Activated CD4-positive, CD25-positive, alpha-beta regulatory T cell (primary cell): ENCODE results near the gene USF2.

Experiments used
- DNase-seq, 4 experiments: peaks; one replicate each; lab custom pipeline; 2025; lab: John Stamatoyannopoulos, UW

The USF2 gene

DNA sequence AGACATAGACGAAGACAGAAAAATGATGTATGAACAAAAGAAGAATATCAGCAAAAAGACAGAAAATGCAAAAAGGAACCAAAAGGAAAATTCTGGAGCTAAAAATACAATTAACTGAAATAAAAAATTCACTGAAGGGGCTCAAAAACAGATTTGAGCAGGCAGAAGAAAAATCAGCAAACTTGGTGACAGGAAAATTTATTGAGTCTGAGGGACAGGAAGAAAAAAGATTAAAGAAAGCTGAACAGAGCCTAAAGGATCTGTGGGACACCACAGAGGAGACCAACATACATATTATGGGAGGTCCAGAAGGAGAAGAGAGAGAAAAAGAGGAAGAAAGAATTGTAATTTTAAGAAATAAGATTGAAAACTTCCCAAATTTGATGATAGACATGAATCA is 27.3 kb upstream of the USF2 start:
- DNase-seq: no peak

DNA sequence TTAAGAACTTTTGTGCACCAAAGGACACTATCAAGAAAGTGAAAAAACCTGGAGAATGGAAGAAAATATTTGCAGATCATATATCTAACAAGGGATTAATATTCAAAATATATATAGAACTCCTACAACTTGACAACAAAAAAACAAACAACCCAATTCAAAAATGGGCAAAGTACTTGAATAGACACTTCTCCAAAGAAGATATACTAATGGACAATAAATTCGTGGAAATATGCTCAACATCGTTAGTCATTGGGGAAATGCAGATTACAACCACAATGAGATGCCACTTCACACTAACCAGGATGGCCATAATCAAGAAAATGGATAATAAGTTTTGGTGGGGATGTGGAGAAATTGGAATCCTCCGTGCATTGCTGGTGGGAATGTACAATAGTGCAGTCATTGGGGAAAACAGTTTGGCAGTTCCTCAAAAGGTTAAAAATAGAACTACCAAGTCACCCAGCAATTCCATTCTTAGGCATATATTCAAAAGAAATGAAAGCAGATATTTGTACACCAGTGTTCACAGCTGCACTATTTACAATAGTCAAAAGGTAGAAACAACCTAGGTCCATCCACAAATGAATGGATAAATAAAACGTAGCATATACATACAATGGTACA is 22.2 kb upstream of the USF2 start:
- no peak for DNase-seq

GRCh38 chr19:35247526-35248309 is 21.0 kb upstream of the USF2 start:
- DNase-seq: peak in 2 of 4 experiments; percentile 37 to 43

DNA sequence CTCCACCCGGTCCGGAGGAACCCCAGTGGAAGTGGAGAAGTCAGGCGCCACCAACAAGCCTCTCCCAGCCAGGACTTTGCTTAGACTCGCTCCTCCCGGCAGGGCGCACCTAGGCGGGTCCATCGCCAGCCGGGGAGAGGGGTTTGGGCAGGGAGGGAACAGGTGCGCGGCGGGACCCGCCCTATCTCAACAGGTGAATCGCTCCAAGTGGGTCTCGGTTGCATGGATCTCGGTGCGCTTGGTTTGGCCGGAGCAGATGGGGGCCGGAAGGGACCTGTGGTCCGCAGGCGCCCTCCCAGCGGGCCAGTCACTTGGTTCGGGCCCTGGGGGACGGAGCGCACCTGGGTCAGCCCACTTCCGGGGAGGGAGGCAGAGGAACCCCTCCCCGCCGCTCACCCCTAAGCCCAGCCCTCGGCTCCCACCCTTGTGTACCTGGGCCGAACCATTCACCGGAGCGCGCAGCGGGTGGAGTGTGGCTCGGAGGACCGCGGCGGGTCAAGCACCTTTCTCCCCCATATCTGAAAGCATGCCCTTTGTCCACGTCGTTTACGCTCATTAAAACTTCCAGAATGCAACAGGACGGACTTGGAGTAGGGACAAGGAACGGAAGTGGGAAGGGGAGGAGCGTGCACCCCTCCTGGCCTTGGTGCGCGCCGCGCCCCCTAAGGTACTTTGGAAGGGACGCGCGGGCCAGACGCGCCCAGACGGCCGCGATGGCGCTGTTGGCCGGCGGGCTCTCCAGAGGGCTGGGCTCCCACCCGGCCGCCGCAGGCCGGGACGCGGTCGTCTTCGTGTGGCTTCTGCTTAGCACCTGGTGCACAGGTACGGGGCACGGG is 20.2 kb upstream of the USF2 start, which contains the start of gene LSR:
Gene LSR, plus strand, starts transcription at position 693 of the 836 bp plus-strand sequence. Its CDS starts 21 bp downstream, at position 714.
- DNase-seq: peak; percentile 39 to 72 (median 63)

DNA sequence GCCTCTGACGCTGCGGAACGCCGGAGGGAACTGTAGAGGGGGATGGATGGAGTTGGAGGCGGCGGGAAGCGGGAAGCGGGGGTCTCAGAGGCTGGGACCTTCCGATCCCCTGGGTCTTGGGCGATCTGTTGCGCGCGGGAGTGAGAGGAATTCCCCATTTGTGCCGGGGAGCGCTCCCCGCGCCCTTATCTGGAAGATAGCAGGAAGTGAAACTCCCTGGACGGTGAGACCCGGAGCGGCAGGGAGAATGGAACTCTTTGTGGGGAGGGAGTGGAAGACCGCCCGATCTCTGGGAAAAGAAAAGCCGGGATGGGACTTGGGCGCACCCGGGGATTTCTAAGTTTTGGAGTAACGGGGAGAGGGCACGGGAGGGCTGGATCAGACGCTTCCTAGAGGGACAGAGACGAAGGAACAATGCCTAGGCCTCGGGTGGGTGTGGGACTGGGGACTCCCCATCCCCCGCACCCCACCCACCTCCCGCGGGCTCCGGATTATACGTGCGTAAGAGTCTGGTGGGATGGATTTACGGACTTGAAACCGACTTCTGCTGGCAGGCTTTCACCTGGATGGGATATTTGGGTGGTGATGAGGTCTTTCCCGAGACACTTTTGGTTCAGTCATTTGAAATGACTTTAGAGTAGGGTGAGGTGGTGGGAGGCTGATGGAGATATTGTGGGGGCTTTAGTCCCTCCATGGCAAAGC is 19.5 kb upstream of the USF2 start:
- DNase-seq: no peak

DNA sequence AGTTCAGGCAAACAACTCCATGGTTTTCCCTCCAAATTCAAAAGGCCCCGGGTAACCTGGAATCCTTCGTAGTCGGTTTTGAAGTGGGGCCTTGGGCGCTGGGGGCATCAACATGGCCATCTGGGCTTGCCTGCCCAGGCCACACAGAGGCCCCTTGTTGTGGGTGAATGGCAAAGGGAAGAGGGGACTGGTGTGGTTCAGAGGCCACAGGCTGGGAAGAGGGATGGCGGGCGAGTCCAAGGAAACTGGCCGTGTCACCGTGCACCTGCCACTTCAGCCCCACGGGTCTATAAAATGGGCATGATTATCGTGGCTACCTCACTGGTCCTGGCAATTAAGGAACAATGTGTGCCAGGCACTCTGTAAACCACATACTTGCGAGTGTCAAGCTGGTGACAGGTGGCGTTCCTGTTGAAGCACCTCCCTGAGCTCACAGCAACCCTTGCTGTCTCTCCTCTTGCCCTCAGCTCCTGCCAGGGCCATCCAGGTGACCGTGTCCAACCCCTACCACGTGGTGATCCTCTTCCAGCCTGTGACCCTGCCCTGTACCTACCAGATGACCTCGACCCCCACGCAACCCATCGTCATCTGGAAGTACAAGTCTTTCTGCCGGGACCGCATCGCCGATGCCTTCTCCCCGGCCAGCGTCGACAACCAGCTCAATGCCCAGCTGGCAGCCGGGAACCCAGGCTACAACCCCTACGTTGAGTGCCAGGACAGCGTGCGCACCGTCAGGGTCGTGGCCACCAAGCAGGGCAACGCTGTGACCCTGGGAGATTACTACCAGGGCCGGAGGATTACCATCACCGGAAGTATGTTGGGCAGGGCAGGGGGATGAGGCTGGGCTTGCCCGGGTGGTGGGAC is 18.7 kb upstream of the USF2 start:
- no peak for DNase-seq

DNA sequence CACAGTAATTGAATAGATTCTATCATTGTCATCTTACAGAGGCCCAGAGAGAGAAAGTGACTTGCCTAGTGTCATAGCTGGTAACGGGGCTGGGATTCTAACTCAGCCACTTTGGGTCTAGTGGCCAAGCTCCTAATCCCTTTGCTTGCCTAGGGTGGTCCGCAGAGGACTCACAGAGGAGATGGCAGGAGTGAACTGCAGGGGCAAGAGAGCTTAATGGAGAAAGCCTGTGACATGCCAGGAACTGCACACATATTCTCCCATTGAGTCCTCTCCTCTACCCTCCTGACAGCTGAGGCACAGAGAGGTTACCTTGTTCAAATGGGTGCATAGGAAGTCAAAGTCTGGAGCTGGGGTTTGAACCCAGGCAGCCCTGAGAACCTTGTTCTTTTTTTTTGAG is 17.3 kb upstream of the USF2 start:
- DNase-seq: no peak

- DNase-seq: no peak
Observed at GRCh38 chr19:35253316-35254286, 15.2 kb upstream of the USF2 start.

- no peak for DNase-seq
Observed at GRCh38 chr19:35254341-35255297, 14.1 kb upstream of the USF2 start.

DNA sequence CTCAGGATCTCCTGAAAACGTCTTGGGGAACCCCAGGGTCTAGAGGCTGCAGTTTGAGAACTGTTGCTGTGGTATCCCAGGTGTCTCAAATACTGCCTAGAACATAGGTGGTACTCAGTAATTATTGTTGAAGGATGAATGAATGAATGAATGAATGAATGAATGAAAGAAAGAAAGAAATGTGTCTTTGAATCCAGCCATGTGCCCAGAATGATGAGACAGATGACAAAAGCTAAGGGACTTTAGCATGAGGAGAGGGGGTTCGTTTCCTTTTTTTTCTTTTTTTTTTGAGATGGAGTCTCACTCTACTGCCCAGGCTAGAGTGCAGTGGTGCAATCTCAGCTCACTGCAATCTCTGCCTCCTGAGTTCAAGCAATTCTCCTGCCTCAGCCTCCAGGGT is 12.2 kb upstream of the USF2 start:
- DNase-seq: no peak

GRCh38 chr19:35257113-35257461 is 11.7 kb upstream of the USF2 start:
- DNase-seq: no peak

DNA sequence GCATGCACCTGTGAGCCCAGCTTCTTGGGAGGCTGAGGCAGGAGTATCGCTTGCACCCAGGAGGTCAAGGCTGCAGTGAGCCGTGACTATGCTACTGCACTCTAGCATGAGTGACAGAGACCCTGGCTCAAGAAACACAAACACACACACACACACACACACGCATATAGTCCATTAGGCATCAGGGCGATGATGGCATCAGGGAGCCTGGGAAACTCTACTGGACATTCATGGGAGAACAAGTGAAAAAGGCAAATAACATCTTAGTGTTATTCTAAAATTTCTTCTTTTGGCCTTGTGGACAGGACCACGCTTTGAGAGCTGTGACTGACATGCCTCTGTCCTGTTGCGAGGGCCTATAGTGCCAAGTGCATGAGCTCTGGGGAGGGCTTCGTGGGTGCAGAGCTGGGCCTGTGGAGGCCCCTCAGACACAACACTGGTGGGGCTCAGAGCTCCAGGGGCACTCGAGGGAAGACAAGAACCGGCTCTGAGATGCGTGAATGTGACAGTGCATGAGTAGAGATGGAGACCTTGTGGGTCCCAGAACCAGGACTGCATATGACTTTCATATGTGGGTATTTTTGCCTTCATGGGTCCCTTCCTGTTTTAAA is 8.0 kb upstream of the USF2 start:
- no peak for DNase-seq

- DNase-seq: no peak
Observed at GRCh38 chr19:35261356-35262100, 7.2 kb upstream of the USF2 start.

- no peak for DNase-seq
Observed at GRCh38 chr19:35262101-35262761, 6.5 kb upstream of the USF2 start.

DNA sequence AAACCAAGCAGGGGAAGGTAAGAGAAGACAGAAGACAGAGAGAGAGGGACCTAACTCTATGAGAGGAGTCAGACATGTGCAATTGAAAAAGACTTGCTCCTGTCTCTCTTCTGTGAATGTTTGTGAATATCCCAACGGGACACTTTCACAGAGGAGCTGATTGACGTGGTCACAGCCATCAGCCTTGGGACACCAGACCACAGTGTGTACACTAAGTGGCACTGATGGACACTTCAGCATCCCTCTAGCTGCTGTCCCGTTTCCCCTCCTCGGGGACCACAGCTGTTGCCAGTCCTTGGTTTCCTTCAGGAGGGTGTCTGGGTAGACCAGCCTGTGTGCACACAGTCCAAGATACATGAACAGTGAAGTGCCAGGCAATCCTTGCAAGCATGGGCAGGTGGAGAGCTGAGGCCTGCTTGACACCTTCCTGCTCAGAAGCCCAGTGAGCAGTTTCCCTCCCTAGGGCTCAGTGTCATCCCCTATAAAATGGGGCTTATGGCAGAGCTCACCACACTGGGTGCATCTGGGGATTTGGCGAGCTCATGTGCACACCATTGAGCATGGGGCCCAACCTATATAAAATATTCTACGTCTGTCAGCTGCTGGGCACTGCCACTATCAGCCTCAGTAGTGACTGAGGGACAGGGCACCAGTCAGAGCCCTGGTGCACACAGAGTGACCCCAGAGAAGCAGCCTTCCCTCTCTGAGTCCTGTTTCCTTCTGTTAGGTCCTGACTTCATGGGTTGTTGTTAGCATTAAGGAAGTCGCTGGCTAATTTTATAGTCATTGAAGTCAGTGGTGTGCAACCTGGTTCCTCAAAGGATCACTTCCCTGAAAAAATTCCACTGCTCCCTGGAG is 4.3 kb upstream of the USF2 start:
- no peak for DNase-seq
